ENCODE data around the gene IL18BP.

The IL18BP gene

GRCh38 chr11:71997594-71997993, 1.1 kb upstream of the IL18BP start:
- H3K4me1 ChIP-seq = no peaks in the 10 kb centered on the region
- DNase-seq = no peak
- no peaks in the 10 kb centered on the region for H3K9me3 ChIP-seq
- H3K36me3 ChIP-seq = peaks cover 13% of the 10 kb centered on the region
- TF ChIP-seq, protein P1, sequence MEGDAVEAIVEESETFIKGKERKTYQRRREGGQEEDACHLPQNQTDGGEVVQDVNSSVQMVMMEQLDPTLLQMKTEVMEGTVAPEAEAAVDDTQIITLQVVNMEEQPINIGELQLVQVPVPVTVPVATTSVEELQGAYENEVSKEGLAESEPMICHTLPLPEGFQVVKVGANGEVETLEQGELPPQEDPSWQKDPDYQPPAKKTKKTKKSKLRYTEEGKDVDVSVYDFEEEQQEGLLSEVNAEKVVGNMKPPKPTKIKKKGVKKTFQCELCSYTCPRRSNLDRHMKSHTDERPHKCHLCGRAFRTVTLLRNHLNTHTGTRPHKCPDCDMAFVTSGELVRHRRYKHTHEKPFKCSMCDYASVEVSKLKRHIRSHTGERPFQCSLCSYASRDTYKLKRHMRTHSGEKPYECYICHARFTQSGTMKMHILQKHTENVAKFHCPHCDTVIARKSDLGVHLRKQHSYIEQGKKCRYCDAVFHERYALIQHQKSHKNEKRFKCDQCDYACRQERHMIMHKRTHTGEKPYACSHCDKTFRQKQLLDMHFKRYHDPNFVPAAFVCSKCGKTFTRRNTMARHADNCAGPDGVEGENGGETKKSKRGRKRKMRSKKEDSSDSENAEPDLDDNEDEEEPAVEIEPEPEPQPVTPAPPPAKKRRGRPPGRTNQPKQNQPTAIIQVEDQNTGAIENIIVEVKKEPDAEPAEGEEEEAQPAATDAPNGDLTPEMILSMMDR (IDR thresholded peaks at IDR 0.05; ENCODE audit: low read depth, low read length) = no peak
- no peaks in the 10 kb centered on the region for H3K27me3 ChIP-seq
- no peak overlapping the region for H3K4me3 ChIP-seq (ENCODE audit: low read depth, low read length)

GRCh38 chr11:71998061-71998460, 648 bp upstream of the IL18BP start:
- H3K4me1 ChIP-seq = no peaks in the 10 kb centered on the region

DNA sequence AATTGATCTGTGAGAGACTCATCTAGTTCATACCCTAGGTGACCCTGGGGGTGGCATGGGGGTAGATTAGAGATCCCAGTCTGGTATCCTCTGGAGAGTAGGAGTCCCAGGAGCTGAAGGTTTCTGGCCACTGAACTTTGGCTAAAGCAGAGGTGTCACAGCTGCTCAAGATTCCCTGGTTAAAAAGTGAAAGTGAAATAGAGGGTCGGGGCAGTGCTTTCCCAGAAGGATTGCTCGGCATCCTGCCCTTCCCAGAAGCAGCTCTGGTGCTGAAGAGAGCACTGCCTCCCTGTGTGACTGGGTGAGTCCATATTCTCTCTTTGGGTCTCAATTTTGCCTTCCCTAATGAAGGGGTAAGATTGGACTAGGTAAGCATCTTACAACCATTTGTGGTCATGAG, 653 bp downstream of the IL18BP start:
- Histone ChIP-seq H3K4me3 (ENCODE audit: low read depth, low read length) (no peak overlapping the region), H3K36me3 (peaks cover 30% of the 10 kb centered on the region), H3K9me3 (no peaks in the 10 kb centered on the region), H3K4me1 (no peaks in the 10 kb centered on the region), H3K27me3 (no peaks in the 10 kb centered on the region)
- TF ChIP-seq, protein P1 (IDR thresholded peaks at IDR 0.05; ENCODE audit: low read depth, low read length) = no peak
- no peak for DNase-seq

More at GRCh38 chr11:71998061-71998460, 648 bp upstream of the IL18BP start:
- TF ChIP-seq, protein P1 (IDR thresholded peaks at IDR 0.05; ENCODE audit: low read depth, low read length) = no peak
- Histone ChIP-seq H3K36me3 (peaks cover 17% of the 10 kb centered on the region), H3K4me3 (ENCODE audit: low read depth, low read length) (no peak overlapping the region), H3K27me3 (no peaks in the 10 kb centered on the region), H3K9me3 (no peaks in the 10 kb centered on the region)
- DNase-seq = no peak

- H3K9me3 ChIP-seq = no peaks in the 10 kb centered on the region
- no peaks in the 10 kb centered on the region for H3K27me3 ChIP-seq
- H3K36me3 ChIP-seq = peaks cover 35% of the 10 kb centered on the region
- DNase-seq = no peak
- TF ChIP-seq, protein P1 (IDR thresholded peaks at IDR 0.05; ENCODE audit: low read depth, low read length) = no peak
- H3K4me1 ChIP-seq = no peaks in the 10 kb centered on the region
- H3K4me3 ChIP-seq (ENCODE audit: low read depth, low read length) = no peak overlapping the region
Observed at GRCh38 chr11:71999798-72000197, 1.1 kb downstream of the IL18BP start.

DNA sequence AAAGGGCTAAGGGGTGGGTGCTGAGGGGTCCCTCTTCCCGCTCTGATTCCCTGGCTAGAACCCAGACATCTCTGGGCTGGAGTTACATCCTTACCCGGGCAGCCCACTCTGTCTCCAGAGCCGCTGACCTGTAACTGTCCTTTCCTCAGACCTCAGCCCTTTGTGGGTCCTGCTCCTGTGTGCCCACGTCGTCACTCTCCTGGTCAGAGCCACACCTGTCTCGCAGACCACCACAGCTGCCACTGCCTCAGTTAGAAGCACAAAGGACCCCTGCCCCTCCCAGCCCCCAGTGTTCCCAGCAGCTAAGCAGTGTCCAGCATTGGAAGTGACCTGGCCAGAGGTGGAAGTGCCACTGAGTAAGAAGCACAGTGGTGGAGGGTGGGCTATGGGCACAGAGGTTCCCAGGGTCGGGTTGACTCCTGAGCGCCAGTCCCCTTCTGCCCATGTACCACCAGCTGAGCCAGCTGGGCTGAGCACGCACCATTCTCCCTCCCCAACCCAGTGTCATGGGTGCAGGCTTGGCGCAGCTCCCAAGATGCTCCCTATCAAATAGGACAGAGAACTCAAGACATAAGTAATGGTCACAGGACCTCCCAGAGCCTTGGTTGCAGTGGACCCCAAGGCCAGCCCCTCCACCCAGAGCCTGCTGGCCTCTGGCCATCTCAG, 1.6 kb downstream of the IL18BP start:
- TF ChIP-seq, protein P1 (IDR thresholded peaks at IDR 0.05; ENCODE audit: low read depth, low read length) = no peak
- Histone ChIP-seq H3K4me1 (no peaks in the 10 kb centered on the region), H3K9me3 (no peaks in the 10 kb centered on the region), H3K27me3 (no peaks in the 10 kb centered on the region), H3K36me3 (peaks cover 40% of the 10 kb centered on the region), H3K4me3 (ENCODE audit: low read depth, low read length) (no peak overlapping the region)
- no peak for DNase-seq

GRCh38 chr11:72001285-72001684, 2.6 kb downstream of the IL18BP start:
- peaks cover 50% of the 10 kb centered on the region for H3K36me3 ChIP-seq

More at GRCh38 chr11:72001285-72001684, 2.6 kb downstream of the IL18BP start:
- TF ChIP-seq, protein P1 (IDR thresholded peaks at IDR 0.05; ENCODE audit: low read depth, low read length) = no peak
- Histone ChIP-seq H3K4me1 (no peaks in the 10 kb centered on the region), H3K27me3 (no peaks in the 10 kb centered on the region), H3K9me3 (no peaks in the 10 kb centered on the region), H3K4me3 (ENCODE audit: low read depth, low read length) (no peak overlapping the region)
- no peak for DNase-seq

Data from BE2C (cell line).